HG02938 (cell line): ENCODE data around the gene FLACC1.
"Not testable (repeated sequence)": the region's sequence is repeated elsewhere in the genome, so short reads cannot be mapped to it uniquely, and the experiment has no call there.

Source experiments
- ATAC-seq: cut with Tn5 transposase; IDR thresholded peaks from one replicate; pipeline ENCODE4 v1.9.1; 2021; ENCODE audit warnings: mild to moderate bottlenecking, moderate library complexity; ENCODE audit not compliant: unreplicated experiment

FLACC1 gene

GRCh38 chr2:201357221-201357620 lies at the start of gene FLACC1:
Gene FLACC1 (minus strand): TSS chr2:201357345. CDS start chr2:201351404, 5,941 bp downstream.
- ATAC-seq: no peak

GRCh38 chr2:201406077-201406662 lies 49.0 kb upstream of the FLACC1 start:
- no peak for ATAC-seq

- ATAC-seq: no peak
Measured at GRCh38 chr2:201404699-201405280, 47.6 kb upstream of the FLACC1 start.

- no peak for ATAC-seq
Measured at GRCh38 chr2:201403880-201404279, 46.7 kb upstream of the FLACC1 start.

- no peak for ATAC-seq
Measured at GRCh38 chr2:201402651-201403562, 45.8 kb upstream of the FLACC1 start.

- no peak for ATAC-seq
Measured at GRCh38 chr2:201401815-201402214, 44.7 kb upstream of the FLACC1 start.

- no peak for ATAC-seq
Measured at GRCh38 chr2:201396595-201396994, 39.5 kb upstream of the FLACC1 start.

GRCh38 chr2:201383136-201383535 lies 26.0 kb upstream of the FLACC1 start:
- ATAC-seq: no peak

- ATAC-seq: no peak
Measured at GRCh38 chr2:201378496-201379397, 21.6 kb upstream of the FLACC1 start.

GRCh38 chr2:201377218-201377617 lies 20.1 kb upstream of the FLACC1 start:
- ATAC-seq: no peak

- no peak for ATAC-seq
Measured at GRCh38 chr2:201369775-201370174, 12.6 kb upstream of the FLACC1 start.

- ATAC-seq: not testable (repeated sequence)
Measured at GRCh38 chr2:201369318-201369717, 12.2 kb upstream of the FLACC1 start.

- ATAC-seq: no peak
Measured at GRCh38 chr2:201366146-201366545, 9.0 kb upstream of the FLACC1 start.

- no peak for ATAC-seq
Measured at GRCh38 chr2:201363857-201364560, 6.9 kb upstream of the FLACC1 start.

GRCh38 chr2:201362396-201362795 lies 5.3 kb upstream of the FLACC1 start:
- no peak for ATAC-seq

GRCh38 chr2:201361078-201361733 lies 4.1 kb upstream of the FLACC1 start:
- ATAC-seq: no peak

GRCh38 chr2:201360256-201360655 lies 3.1 kb upstream of the FLACC1 start:
- no peak for ATAC-seq

GRCh38 chr2:201358684-201359083 lies 1.5 kb upstream of the FLACC1 start:
- ATAC-seq: no peak

- no peak for ATAC-seq
Measured at GRCh38 chr2:201353116-201353515, 4.0 kb downstream of the FLACC1 start.

- no peak for ATAC-seq
Measured at GRCh38 chr2:201350879-201351278, 6.3 kb downstream of the FLACC1 start.
